SK-N-MC (cell line): ENCODE data around the gene KRTAP10-8.

ENCODE experiments used
- EZH2 ChIP-seq: fragments of 200-600 bp; sonication (generic); IDR thresholded peaks from one replicate; pipeline ENCODE4 v1.6.1; 2017; ENCODE audit warnings: antibody characterized with exemption
- POLR2AphosphoS5 ChIP-seq: IDR thresholded peaks from 2 replicates; pipeline ENCODE4 v1.6.1; 2012; ENCODE audit warnings: mild to moderate bottlenecking, low read depth, low read length, borderline replicate concordance

- TF ChIP-seq POLR2AphosphoS5 (no peak), EZH2 (no peak)
These were observed 3.6 kb downstream of the KRTAP10-8 start for GRCh38 chr21:44615466-44615865.
